ENCODE data around the gene PGM2L1.

The PGM2L1 gene

DNA sequence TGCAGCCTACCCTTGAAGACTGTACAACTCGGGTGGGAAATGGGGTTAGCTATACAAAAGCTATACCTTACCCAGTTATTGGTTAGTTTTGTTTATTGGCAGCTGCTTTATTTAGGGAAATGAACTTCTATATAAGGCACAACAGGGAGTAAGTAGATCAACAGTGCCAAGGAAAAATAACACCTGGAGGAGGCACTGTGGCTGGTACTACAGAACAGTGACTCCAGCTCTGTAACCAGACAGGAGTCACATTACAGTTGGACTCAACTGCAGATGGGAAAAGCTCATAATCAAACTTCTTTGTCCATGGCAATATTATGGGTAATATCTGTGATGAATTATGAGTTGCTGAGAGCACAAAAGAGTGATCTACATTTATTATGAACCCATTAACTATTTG lies 100.7 kb downstream of the PGM2L1 start:
- DNase-seq (ENCODE audit: low spot score): no peak

DNA sequence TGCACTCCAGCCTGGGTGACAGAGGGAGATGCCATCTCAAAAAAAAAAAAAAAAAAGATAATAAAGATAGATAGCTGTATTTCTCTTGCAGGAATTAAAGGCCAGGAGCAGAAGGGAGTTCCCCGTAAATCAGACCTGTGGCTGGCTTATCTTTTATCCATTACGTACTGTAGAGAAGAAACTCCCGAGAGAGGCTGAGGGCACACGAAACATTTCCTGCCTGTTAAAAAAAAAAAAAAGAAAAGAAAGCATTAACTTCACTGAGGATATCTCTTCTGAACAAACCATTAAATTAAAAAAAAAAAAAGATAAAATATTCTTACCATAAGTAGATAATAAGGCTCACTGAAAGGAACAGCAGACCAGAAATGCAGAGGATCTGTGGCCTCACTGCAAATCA lies 109.3 kb downstream of the PGM2L1 start:
- DNase-seq (ENCODE audit: low spot score): no peak

DNA sequence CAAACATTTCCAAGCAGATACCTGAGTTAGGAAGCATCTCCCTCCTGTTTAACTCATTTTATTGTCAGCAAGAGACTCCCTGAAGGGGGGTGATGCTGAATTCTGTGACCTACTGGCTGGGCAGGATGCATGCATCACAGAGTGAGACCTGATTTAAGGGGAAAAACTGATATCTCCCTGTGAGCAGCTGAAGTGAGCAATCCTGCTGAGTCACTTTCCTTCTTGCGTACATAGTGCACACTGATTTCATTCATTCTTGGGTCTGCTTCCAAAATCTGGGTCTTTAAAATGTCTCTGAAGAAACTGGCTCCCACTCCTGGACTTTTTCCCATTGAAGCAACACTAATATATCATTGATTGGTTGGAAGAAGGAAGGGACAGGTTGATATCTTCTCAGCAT lies 110.1 kb downstream of the PGM2L1 start:
- DNase-seq (ENCODE audit: low spot score): peak; percentile 92

DNA sequence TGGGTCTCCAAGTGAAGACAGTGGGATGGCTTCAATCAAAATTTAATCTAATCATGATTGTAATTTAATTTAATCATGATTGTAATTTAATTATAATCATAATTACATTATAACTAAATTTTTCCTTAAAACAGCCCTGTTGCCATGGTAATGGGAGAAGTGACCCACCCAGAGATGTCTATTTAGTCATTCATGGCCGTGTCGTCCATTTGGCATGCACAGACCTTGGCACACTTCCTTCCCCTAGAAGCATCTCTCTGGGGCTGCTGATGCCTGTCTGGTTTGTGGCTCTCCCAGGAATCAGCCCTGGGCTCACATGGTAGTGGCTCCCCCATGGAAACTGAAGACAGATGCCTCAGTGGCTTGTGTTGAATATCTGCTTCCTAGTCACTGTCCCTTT lies 113.8 kb downstream of the PGM2L1 start:
- DNase-seq (ENCODE audit: low spot score): no peak

DNA sequence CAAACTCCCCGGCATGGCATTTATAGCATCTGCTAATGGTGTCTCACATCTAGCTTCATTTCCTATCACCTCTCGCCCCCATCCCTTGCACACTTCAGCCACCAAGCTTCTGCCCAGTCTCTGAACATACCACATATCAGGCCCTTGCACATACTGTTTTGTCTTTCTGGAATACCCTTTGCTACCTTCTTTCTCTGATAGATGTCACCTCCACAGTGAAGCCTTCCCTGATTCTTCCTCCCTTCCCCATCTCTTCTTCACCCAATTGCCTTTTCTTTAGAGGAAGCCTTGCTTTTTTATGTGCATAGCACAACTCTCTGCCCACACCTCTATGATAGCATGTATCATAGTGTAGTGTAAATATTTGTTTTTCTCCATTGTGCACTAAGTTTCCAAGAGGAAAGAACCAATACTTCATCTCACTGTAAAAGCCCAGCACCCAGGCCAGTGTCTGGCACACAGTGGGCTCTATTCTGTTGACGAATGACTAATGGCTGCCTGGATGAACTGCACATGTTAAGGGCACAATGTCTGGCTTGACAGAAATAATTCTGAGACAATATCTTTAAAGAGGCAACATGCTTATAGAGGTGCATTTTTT lies 114.6 kb downstream of the PGM2L1 start:
- DNase-seq (ENCODE audit: low spot score): no peak

DNA sequence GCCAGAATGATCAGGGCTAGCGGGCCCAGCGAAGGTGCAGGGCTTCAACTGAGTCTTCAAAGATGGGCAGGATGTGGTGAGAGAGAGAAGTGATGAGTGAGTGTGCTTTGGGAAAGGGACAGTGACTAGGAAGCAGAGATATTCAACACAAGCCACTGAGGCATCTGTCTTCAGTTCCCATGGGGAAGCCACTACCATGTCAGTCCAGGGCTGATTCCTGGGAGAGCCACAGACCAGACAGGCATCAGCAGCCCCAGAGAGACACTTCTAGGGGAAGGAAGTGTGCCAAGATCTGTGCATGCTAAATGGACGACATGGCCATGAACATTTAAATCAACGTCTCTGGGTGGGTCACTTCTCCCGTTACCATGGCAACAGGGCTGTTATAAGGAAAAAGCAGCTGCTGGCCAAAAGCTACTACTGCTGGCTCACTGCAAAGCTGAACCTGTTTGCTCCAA lies 115.3 kb downstream of the PGM2L1 start:
- DNase-seq (ENCODE audit: low spot score): peak; percentile 21

DNA sequence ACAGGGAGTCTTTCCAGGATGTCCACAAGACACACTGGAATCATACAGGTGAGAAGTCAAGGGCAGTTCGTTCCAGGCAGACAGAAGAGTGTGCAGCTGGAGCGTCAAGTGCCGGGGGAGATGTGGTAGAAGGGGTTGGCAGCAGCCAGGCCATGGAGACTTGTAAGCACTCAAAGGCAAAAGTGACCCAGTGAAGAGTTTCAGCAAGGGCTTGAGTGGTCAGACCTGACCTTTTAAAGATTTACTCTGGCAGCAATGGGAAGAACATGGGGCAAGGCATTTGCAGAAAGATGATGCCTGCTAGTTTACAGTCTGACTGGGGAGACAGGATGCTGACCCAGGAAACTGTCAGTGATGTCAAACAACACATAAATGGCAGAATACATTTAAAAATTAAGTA lies 115.8 kb downstream of the PGM2L1 start:
- DNase-seq (ENCODE audit: low spot score): no peak

DNA sequence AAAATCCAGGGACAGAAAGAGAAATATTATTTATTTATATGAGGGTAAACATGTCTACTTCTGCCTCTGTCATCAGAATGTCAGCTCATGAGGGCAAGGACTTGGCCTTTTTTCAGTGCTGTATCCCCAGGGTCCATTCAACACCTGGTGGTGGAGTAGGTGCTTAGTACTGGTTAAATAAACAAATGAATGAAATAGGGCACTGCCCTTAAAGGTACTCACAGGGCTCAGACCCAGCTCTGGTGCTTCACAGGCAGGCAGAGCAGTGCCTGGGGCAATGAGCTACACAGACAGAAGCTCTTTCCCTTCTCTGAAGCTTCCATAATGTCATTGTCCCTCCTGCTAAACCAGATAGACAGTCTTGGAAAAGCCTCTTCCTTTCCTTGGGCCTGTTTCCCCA lies 117.7 kb downstream of the PGM2L1 start:
- DNase-seq (ENCODE audit: low spot score): no peak
